Measurements from ENCODE around the gene MALL.
"Not testable (repeated sequence)": the region's sequence is repeated elsewhere in the genome, so short reads cannot be mapped to it uniquely, and the experiment has no call there.

Gene MALL

GRCh38 chr2:110097506-110098220 lies 18.0 kb downstream of the MALL start:
- no peak for DNase-seq (ENCODE audit: low read depth)

GRCh38 chr2:110095994-110096633 lies 19.5 kb downstream of the MALL start:
- DNase-seq (ENCODE audit: low read depth): no peak

- DNase-seq (ENCODE audit: low read depth): not testable (repeated sequence)
These were observed 20.6 kb downstream of the MALL start for GRCh38 chr2:110094884-110095534.

GRCh38 chr2:110093924-110094323 lies 21.7 kb downstream of the MALL start:
- DNase-seq (ENCODE audit: low read depth): not testable (repeated sequence)

- not testable (repeated sequence) for DNase-seq (ENCODE audit: low read depth)
These were observed 25.5 kb downstream of the MALL start for GRCh38 chr2:110090164-110090563.

- not testable (repeated sequence) for DNase-seq (ENCODE audit: low read depth)
These were observed 31.9 kb downstream of the MALL start for GRCh38 chr2:110083757-110084156.

- not testable (repeated sequence) for DNase-seq (ENCODE audit: low read depth)
These were observed 32.5 kb downstream of the MALL start for GRCh38 chr2:110083162-110083561.

- not testable (repeated sequence) for DNase-seq (ENCODE audit: low read depth)
These were observed 37.5 kb downstream of the MALL start for GRCh38 chr2:110078104-110078503.

- not testable (repeated sequence) for DNase-seq (ENCODE audit: low read depth)
These were observed 39.7 kb downstream of the MALL start for GRCh38 chr2:110075896-110076295.

- DNase-seq (ENCODE audit: low read depth): not testable (repeated sequence)
These were observed 45.8 kb downstream of the MALL start for GRCh38 chr2:110069869-110070268.

- DNase-seq (ENCODE audit: low read depth): not testable (repeated sequence)
These were observed 47.5 kb downstream of the MALL start for GRCh38 chr2:110068153-110068552.

- DNase-seq (ENCODE audit: low read depth): not testable (repeated sequence)
These were observed 53.3 kb downstream of the MALL start for GRCh38 chr2:110062332-110062731.

GRCh38 chr2:110060550-110060949 lies 55.1 kb downstream of the MALL start:
- not testable (repeated sequence) for DNase-seq (ENCODE audit: low read depth)

GRCh38 chr2:110059694-110060358 lies 55.8 kb downstream of the MALL start:
- DNase-seq (ENCODE audit: low read depth): not testable (repeated sequence)

- DNase-seq (ENCODE audit: low read depth): not testable (repeated sequence)
These were observed 56.5 kb downstream of the MALL start for GRCh38 chr2:110059009-110059693.

- not testable (repeated sequence) for DNase-seq (ENCODE audit: low read depth)
These were observed 57.6 kb downstream of the MALL start for GRCh38 chr2:110058034-110058433.

GRCh38 chr2:110055819-110056408 lies 59.7 kb downstream of the MALL start:
- not testable (repeated sequence) for DNase-seq (ENCODE audit: low read depth)

- not testable (repeated sequence) for DNase-seq (ENCODE audit: low read depth)
These were observed 60.9 kb downstream of the MALL start for GRCh38 chr2:110054521-110055407.

GRCh38 chr2:110053688-110054087 lies 61.9 kb downstream of the MALL start:
- not testable (repeated sequence) for DNase-seq (ENCODE audit: low read depth)

GRCh38 chr2:110052166-110052565 lies 63.5 kb downstream of the MALL start:
- DNase-seq (ENCODE audit: low read depth): not testable (repeated sequence)
